ENCODE data around the gene NR1H3. TPM values are rescaled to one million over a fixed set of nuclear protein-coding genes. Genes with fewer than 3 reads are reported as not detected.

NR1H3 gene
- total RNA-seq, 1 donor from 2014 or later = 3.8 TPM

GRCh38 chr11:47318166-47318565 is 60.4 kb downstream of the NR1H3 start:
- Histone ChIP-seq H3K4me3 (ENCODE audit: low read depth, low read length) (no peak overlapping the region), H3K27me3 (ENCODE audit: control insufficient read depth, insufficient read depth, low read length) (no peaks in the 10 kb centered on the region), H3K36me3 (ENCODE audit: control insufficient read depth, insufficient read depth, low read length) (no peaks in the 10 kb centered on the region)
- TF ChIP-seq CTCF (IDR thresholded peaks at IDR 0.05; ENCODE audit: insufficient read depth, low read length, poor library complexity, severe bottlenecking) = no peak
- DNase-seq (ENCODE audit: low read depth) = no peak

Other genes with a start within 250 kb of the NR1H3 start
- 95.7 and 106 TPM in 2 replicates for gene ARFGAP2, start 81.1 kb upstream of the NR1H3 start, total RNA-seq
- 37.9 and 57.4 TPM in 2 replicates for gene PACSIN3, start 71.6 kb upstream of the NR1H3 start, total RNA-seq
- 24.8 and 34.7 TPM in 2 replicates for gene DDB2, start 43.0 kb upstream of the NR1H3 start, total RNA-seq
- 51.6 and 57.1 TPM in 2 replicates for gene ACP2, start 9.2 kb upstream of the NR1H3 start, total RNA-seq
- gene MADD, start 12.1 kb downstream of the NR1H3 start, total RNA-seq = 18.5 and 20.2 TPM in 2 replicates
- gene MYBPC3, start 94.7 kb downstream of the NR1H3 start, total RNA-seq = not detected in 2 replicates
- gene SPI1, start 120.6 kb downstream of the NR1H3 start, total RNA-seq = 0.14 TPM in 1 of 2 replicates, not detected in the other
- gene SLC39A13, start 150.6 kb downstream of the NR1H3 start, total RNA-seq = 113 and 117 TPM in 2 replicates
- 115 and 126 TPM in 2 replicates for gene PSMC3, start 168.4 kb downstream of the NR1H3 start, total RNA-seq
- 0.14 and 0.21 TPM in 2 replicates for gene RAPSN, start 191.1 kb downstream of the NR1H3 start, total RNA-seq

All from kidney epithelial cell (primary cell).